ENCODE measurements around the gene FSTL5.

The FSTL5 gene

GRCh38 chr4:161936625-161937550 is 226.9 kb downstream of the FSTL5 start:
- DNase-seq, result no peak

GRCh38 chr4:161931089-161931488 is 232.7 kb downstream of the FSTL5 start:
- no peak for DNase-seq

- no peak for DNase-seq
These were observed 233.8 kb downstream of the FSTL5 start for GRCh38 chr4:161929956-161930355.

- DNase-seq, result no peak
These were observed 237.6 kb downstream of the FSTL5 start for GRCh38 chr4:161926033-161926828.

GRCh38 chr4:161920304-161921052 is 243.3 kb downstream of the FSTL5 start:
- DNase-seq, result no peak

GRCh38 chr4:161919442-161920220 is 244.2 kb downstream of the FSTL5 start:
- DNase-seq, result no peak

- DNase-seq, result no peak
These were observed 247.8 kb downstream of the FSTL5 start for GRCh38 chr4:161916035-161916434.

- DNase-seq, result no peak
These were observed 256.2 kb downstream of the FSTL5 start for GRCh38 chr4:161907590-161907955.

- no peak for DNase-seq
These were observed 256.8 kb downstream of the FSTL5 start for GRCh38 chr4:161906836-161907589.

GRCh38 chr4:161900110-161900509 is 263.7 kb downstream of the FSTL5 start:
- no peak for DNase-seq

- no peak for DNase-seq
These were observed 269.2 kb downstream of the FSTL5 start for GRCh38 chr4:161894493-161895167.

- no peak for DNase-seq
These were observed 269.8 kb downstream of the FSTL5 start for GRCh38 chr4:161894014-161894413.

- no peak for DNase-seq
These were observed 270.2 kb downstream of the FSTL5 start for GRCh38 chr4:161893566-161893965.

GRCh38 chr4:161892951-161893350 is 270.8 kb downstream of the FSTL5 start:
- DNase-seq, result no peak

- no peak for DNase-seq
These were observed 280.6 kb downstream of the FSTL5 start for GRCh38 chr4:161883157-161883556.

- no peak for DNase-seq
These were observed 282.4 kb downstream of the FSTL5 start for GRCh38 chr4:161881370-161881769.

GRCh38 chr4:161869511-161869910 is 294.3 kb downstream of the FSTL5 start:
- no peak for DNase-seq

GRCh38 chr4:161856711-161857326 is 307.0 kb downstream of the FSTL5 start:
- no peak for DNase-seq

- no peak for DNase-seq
These were observed 313.2 kb downstream of the FSTL5 start for GRCh38 chr4:161850631-161851030.

GRCh38 chr4:161841759-161842158 is 322.0 kb downstream of the FSTL5 start:
- DNase-seq, result no peak

GRCh38 chr4:161829591-161829990 is 334.2 kb downstream of the FSTL5 start:
- DNase-seq, result no peak

Measured in activated naive CD4-positive, alpha-beta T cell treated with Interleukin-2 at 50 U/mL for 16 hours (primary cell).